ENCODE data around the gene ZFP36L1. TPM values are rescaled to one million over a fixed set of nuclear protein-coding genes. Genes with fewer than 3 reads are reported as not detected.

The ZFP36L1 gene
- total and polyA plus RNA-seq, 10 of the 15 experiments (the other 5 are each of a cell fraction or from before 2014, with no cell fraction given), result 22.0 to 184 (median 66.1) TPM

DNA sequence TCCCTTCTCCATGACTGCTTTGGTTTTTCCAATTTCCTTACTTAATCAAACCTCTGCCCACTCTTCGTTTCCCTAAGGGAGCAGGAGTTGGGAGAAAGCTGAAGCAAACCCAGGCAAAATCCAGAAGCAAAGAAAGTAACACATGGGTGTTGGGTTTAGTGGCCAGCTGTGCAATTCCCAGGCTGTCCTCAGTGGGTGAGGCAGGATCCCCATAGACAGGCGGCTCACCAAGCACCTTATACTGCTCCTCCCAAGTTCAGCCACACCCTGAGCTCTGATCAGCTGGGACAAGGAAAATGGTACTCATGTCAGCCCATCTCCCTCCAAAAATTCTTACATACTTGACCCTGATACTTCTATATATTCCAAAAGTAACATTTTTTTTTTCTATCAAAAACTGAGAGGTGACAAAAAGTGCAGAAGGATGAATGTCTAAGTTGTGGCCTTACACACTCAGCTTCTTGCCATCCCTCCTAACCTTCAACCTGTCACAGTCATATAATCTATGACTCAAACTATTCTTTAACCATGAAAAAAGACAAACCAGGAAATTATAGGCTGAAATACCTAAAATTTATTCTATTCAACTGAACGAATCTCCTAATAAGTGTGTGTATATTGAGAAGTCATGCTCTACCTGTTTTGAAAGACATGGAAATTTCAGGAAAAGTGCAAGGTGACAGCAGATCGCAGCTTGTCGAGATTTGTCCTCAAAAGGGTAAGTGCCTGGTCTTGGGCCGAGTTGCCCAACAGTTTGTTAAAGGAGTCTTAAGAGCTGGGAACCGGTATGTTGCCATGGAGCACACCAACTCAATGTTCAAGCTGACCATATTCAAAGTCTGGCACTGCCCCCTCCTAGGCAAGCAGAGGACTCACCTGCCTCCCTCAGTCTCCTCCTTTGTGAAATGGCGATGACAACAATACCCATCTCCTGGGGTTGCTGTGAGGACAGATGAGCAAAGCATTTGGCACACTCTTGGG lies 17.6 kb upstream of the ZFP36L1 start:
- WGBS (ENCODE audit: insufficient coverage, insufficient replicate concordance, low lambda C conversion rate, missing lambda C conversion rate), result 85% methylated on average over 8 of the region's 8 CpGs

More for the DNA sequence above, 17.6 kb upstream of the ZFP36L1 start:
- ChIA-PET CTCF (interaction anchor here (0.7 to 18.0 kb wide), 3 partner anchors 9 to 561 kb away, joined by 3 to 310 read pairs (median 3); no protein-coding TSS in a partner anchor), SMC1A (ENCODE audit: uncharacterized antibody, unreplicated experiment) (interaction anchor here (0.5 to 1.8 kb wide), 3 partner anchors 10 to 13 kb away, joined by 3 to 4 read pairs (median 4); no protein-coding TSS in a partner anchor), RAD21 (ENCODE audit: unreplicated experiment) (interaction anchor here (0.7 to 1.4 kb wide), 3 partner anchors 11 to 23 kb away, joined by 3 read pairs; no protein-coding TSS in a partner anchor), POLR2A (interaction anchor here (1.1 to 2.0 kb wide), 2 partner anchors 14 to 507 kb away, joined by 3 to 4 read pairs; no protein-coding TSS in a partner anchor)
- DNase-seq (ENCODE audit: low read depth, low spot score) (no peak), ATAC-seq (no peak), FAIRE-seq (no peak)
- in situ Hi-C loops (cut with MboI), result no loop called here
- H3K4me2 ChIP-seq (ENCODE audit: control insufficient read depth, insufficient read depth), result no peak overlapping the region
- H3K4me1 ChIP-seq (ENCODE audit: control insufficient read depth, insufficient read depth, low read length), result peaks cover 41% of the 10 kb centered on the region
- H3K9ac ChIP-seq (ENCODE audit: control insufficient read depth, insufficient read depth, low read length), result no peak overlapping the region
- no peaks in the 10 kb centered on the region; the same call in 2 of the 3 replicates for H3K9me3 ChIP-seq (replicated peaks; ENCODE audit: control insufficient read depth, insufficient read depth, low read length)
- BruUV-seq (replicated peaks), result no TSS peak
- no peak overlapping the region for H3K4me3 ChIP-seq
- H3K36me3 ChIP-seq (ENCODE audit: control insufficient read depth in 2 of 2, insufficient read depth in 2 of 2, low read length in 1 of 2), result no peaks in the 10 kb centered on the region
- intact Hi-C loops (cut with micrococcal nuclease; ENCODE audit: unreplicated experiment), result loop anchor here (10.0 kb wide), 1 partner anchor 526 kb away; no protein-coding TSS in a partner anchor
- no peak for TF ChIP-seq CHD2 (IDR thresholded peaks at IDR 0.05; ENCODE audit: borderline replicate concordance, low read depth, low read length)
- no peak for TF ChIP-seq NFYB (IDR thresholded peaks at IDR 0.05; ENCODE audit: insufficient read depth, low read depth, low read length)
- TF ChIP-seq ZNF274 (IDR thresholded peaks at IDR 0.05; ENCODE audit: insufficient read depth, insufficient read length), result no peak
- no peak for TF ChIP-seq MEF2A (IDR thresholded peaks at IDR 0.05; ENCODE audit: insufficient read depth, low read depth, low read length)
- TF ChIP-seq GABPA (IDR thresholded peaks at IDR 0.05; ENCODE audit: low read depth), result no peak
- no peak for TF ChIP-seq ATF7 (IDR thresholded peaks at IDR 0.05; ENCODE audit: low read depth)
- TF ChIP-seq, protein P1, sequence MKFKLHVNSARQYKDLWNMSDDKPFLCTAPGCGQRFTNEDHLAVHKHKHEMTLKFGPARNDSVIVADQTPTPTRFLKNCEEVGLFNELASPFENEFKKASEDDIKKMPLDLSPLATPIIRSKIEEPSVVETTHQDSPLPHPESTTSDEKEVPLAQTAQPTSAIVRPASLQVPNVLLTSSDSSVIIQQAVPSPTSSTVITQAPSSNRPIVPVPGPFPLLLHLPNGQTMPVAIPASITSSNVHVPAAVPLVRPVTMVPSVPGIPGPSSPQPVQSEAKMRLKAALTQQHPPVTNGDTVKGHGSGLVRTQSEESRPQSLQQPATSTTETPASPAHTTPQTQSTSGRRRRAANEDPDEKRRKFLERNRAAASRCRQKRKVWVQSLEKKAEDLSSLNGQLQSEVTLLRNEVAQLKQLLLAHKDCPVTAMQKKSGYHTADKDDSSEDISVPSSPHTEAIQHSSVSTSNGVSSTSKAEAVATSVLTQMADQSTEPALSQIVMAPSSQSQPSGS (IDR thresholded peaks at IDR 0.05; ENCODE audit: low read length), result no peak
- TF ChIP-seq SMAD5 (IDR thresholded peaks at IDR 0.05; ENCODE audit: low read depth), result no peak
- no peak for TF ChIP-seq MTA2 (IDR thresholded peaks at IDR 0.05; ENCODE audit: low read depth)
- TF ChIP-seq, protein P2, sequence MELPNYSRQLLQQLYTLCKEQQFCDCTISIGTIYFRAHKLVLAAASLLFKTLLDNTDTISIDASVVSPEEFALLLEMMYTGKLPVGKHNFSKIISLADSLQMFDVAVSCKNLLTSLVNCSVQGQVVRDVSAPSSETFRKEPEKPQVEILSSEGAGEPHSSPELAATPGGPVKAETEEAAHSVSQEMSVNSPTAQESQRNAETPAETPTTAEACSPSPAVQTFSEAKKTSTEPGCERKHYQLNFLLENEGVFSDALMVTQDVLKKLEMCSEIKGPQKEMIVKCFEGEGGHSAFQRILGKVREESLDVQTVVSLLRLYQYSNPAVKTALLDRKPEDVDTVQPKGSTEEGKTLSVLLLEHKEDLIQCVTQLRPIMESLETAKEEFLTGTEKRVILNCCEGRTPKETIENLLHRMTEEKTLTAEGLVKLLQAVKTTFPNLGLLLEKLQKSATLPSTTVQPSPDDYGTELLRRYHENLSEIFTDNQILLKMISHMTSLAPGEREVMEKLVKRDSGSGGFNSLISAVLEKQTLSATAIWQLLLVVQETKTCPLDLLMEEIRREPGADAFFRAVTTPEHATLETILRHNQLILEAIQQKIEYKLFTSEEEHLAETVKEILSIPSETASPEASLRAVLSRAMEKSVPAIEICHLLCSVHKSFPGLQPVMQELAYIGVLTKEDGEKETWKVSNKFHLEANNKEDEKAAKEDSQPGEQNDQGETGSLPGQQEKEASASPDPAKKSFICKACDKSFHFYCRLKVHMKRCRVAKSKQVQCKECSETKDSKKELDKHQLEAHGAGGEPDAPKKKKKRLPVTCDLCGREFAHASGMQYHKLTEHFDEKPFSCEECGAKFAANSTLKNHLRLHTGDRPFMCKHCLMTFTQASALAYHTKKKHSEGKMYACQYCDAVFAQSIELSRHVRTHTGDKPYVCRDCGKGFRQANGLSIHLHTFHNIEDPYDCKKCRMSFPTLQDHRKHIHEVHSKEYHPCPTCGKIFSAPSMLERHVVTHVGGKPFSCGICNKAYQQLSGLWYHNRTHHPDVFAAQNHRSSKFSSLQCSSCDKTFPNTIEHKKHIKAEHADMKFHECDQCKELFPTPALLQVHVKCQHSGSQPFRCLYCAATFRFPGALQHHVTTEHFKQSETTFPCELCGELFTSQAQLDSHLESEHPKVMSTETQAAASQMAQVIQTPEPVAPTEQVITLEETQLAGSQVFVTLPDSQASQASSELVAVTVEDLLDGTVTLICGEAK (IDR thresholded peaks at IDR 0.05; ENCODE audit: borderline replicate concordance), result no peak
- TF ChIP-seq, protein P3, sequence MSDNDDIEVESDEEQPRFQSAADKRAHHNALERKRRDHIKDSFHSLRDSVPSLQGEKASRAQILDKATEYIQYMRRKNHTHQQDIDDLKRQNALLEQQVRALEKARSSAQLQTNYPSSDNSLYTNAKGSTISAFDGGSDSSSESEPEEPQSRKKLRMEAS (IDR thresholded peaks at IDR 0.05; ENCODE audit: low read depth, low read length), result no peak
- no peak for TF ChIP-seq KLF5 (IDR thresholded peaks at IDR 0.05; ENCODE audit: partially characterized antibody)
- no peak for TF ChIP-seq ZNF207 (IDR thresholded peaks at IDR 0.05; ENCODE audit: borderline replicate concordance)
- TF ChIP-seq ETV6 (conservative IDR thresholded peaks at IDR 0.05 in 1 of 2, IDR thresholded peaks at IDR 0.05 in 1 of 2; ENCODE audit: borderline replicate concordance in 1 of 2, low read depth in 1 of 2), result no peak
- no peaks in the 10 kb centered on the region for H4K20me1 ChIP-seq (ENCODE audit: control insufficient read depth, insufficient read depth)
- H3K27me3 ChIP-seq (replicated peaks in 1 of 2; ENCODE audit: control insufficient read depth in 2 of 2, insufficient read depth in 2 of 2, low read length in 1 of 2), result no peaks in the 10 kb centered on the region
- peaks cover 24% of the 10 kb centered on the region for H3K79me2 ChIP-seq (ENCODE audit: control insufficient read depth, insufficient read depth, low read length)
- no peak overlapping the region for H3K27ac ChIP-seq (ENCODE audit: control insufficient read depth, insufficient read depth)
- H2AFZ ChIP-seq (ENCODE audit: control insufficient read depth, low read depth, low read length), result no peak overlapping the region

Data from GM12878 (cell line).